Measurements from ENCODE around the gene SARDH.

- TF ChIP-seq EP300 (IDR thresholded peaks at IDR 0.05) (no peak), CTCF (IDR thresholded peaks at IDR 0.05) (no peak), POLR2AphosphoS5 (IDR thresholded peaks at IDR 0.05) (no peak), POLR2A (IDR thresholded peaks at IDR 0.05) (no peak)
These were observed 41.6 kb upstream of the SARDH start for GRCh38 chr9:133779516-133780403.
